T-helper 1 cell treated with Interleukin-12 subunit alpha and Interleukin-12 subunit beta and Interleukin-4 antibody, amounts not matched to agents 30 μg/mL and 1 μg/mL, for 36 hours (primary cell): ENCODE results near the gene LACRT.

Source experiments
- H3K27ac Mint-ChIP-seq: one replicate; pipeline ENCODE4 v1.8.0; 2021; ENCODE audit warnings: mild to moderate bottlenecking, mixed read lengths
- H3K27me3 Mint-ChIP-seq: one replicate; pipeline ENCODE4 v1.8.0; 2021; ENCODE audit warnings: low read depth, mixed read lengths
- H3K36me3 Mint-ChIP-seq: one replicate; pipeline ENCODE4 v1.8.0; 2021; ENCODE audit warnings: low read depth, mixed read lengths
- H3K4me1 Mint-ChIP-seq: one replicate; pipeline ENCODE4 v1.8.0; 2021; ENCODE audit warnings: low read depth, mixed read lengths
- H3K4me3 Mint-ChIP-seq: one replicate; pipeline ENCODE4 v1.8.0; 2021; ENCODE audit warnings: mild to moderate bottlenecking, moderate library complexity, mixed read lengths
- H3K9me3 Mint-ChIP-seq: one replicate; pipeline ENCODE4 v1.8.0; 2021; ENCODE audit warnings: mixed read lengths

The LACRT gene

GRCh38 chr12:54624315-54625279 is 10.1 kb downstream of the LACRT start:
- H3K4me3 Mint-ChIP-seq, result no peak overlapping the region
- no peaks in the 10 kb centered on the region for H3K4me1 Mint-ChIP-seq
- peaks cover 2% of the 10 kb centered on the region for H3K36me3 Mint-ChIP-seq
- peaks cover 47% of the 10 kb centered on the region for H3K27me3 Mint-ChIP-seq
- peaks cover 18% of the 10 kb centered on the region for H3K9me3 Mint-ChIP-seq
- no peak overlapping the region for H3K27ac Mint-ChIP-seq

- Mint-ChIP-seq H3K27me3 (peaks cover 57% of the 10 kb centered on the region), H3K9me3 (peaks cover 12% of the 10 kb centered on the region), H3K36me3 (peaks cover 2% of the 10 kb centered on the region), H3K4me1 (no peaks in the 10 kb centered on the region), H3K27ac (no peak overlapping the region), H3K4me3 (no peak overlapping the region)
Measured at GRCh38 chr12:54622463-54623183, 12.1 kb downstream of the LACRT start.

GRCh38 chr12:54616933-54617680 is 17.6 kb downstream of the LACRT start:
- no peak overlapping the region for H3K27ac Mint-ChIP-seq
- H3K9me3 Mint-ChIP-seq, result no peaks in the 10 kb centered on the region
- H3K27me3 Mint-ChIP-seq, result peaks cover 40% of the 10 kb centered on the region
- H3K4me3 Mint-ChIP-seq, result no peak overlapping the region
- no peaks in the 10 kb centered on the region for H3K4me1 Mint-ChIP-seq
- no peaks in the 10 kb centered on the region for H3K36me3 Mint-ChIP-seq

- no peak overlapping the region for H3K4me3 Mint-ChIP-seq
- H3K9me3 Mint-ChIP-seq, result no peaks in the 10 kb centered on the region
- no peaks in the 10 kb centered on the region for H3K4me1 Mint-ChIP-seq
- peaks cover 24% of the 10 kb centered on the region for H3K27me3 Mint-ChIP-seq
- H3K36me3 Mint-ChIP-seq, result no peaks in the 10 kb centered on the region
- H3K27ac Mint-ChIP-seq, result no peak overlapping the region
Measured at GRCh38 chr12:54612225-54612750, 22.4 kb downstream of the LACRT start.

GRCh38 chr12:54611715-54612149 is 23.0 kb downstream of the LACRT start:
- Mint-ChIP-seq H3K4me3 (no peak overlapping the region), H3K27ac (no peak overlapping the region), H3K27me3 (peaks cover 21% of the 10 kb centered on the region), H3K9me3 (no peaks in the 10 kb centered on the region), H3K36me3 (no peaks in the 10 kb centered on the region), H3K4me1 (no peaks in the 10 kb centered on the region)

GRCh38 chr12:54608769-54609168 is 25.9 kb downstream of the LACRT start:
- H3K9me3 Mint-ChIP-seq, result no peaks in the 10 kb centered on the region
- H3K4me1 Mint-ChIP-seq, result no peaks in the 10 kb centered on the region
- peaks cover 12% of the 10 kb centered on the region for H3K27me3 Mint-ChIP-seq
- H3K36me3 Mint-ChIP-seq, result no peaks in the 10 kb centered on the region
- H3K27ac Mint-ChIP-seq, result no peak overlapping the region
- H3K4me3 Mint-ChIP-seq, result no peak overlapping the region

- H3K27ac Mint-ChIP-seq, result no peak overlapping the region
Measured at GRCh38 chr12:54608156-54608555, 26.5 kb downstream of the LACRT start.

GRCh38 chr12:54606556-54606955 is 28.1 kb downstream of the LACRT start:
- Mint-ChIP-seq H3K27ac (no peak overlapping the region), H3K4me3 (no peak overlapping the region), H3K27me3 (peaks cover 12% of the 10 kb centered on the region), H3K9me3 (no peaks in the 10 kb centered on the region), H3K36me3 (no peaks in the 10 kb centered on the region), H3K4me1 (peaks cover 5% of the 10 kb centered on the region)

More at GRCh38 chr12:54608156-54608555, 26.5 kb downstream of the LACRT start:
- Mint-ChIP-seq H3K9me3 (no peaks in the 10 kb centered on the region), H3K4me3 (no peak overlapping the region), H3K27me3 (peaks cover 12% of the 10 kb centered on the region), H3K36me3 (no peaks in the 10 kb centered on the region), H3K4me1 (peaks cover 2% of the 10 kb centered on the region)

- Mint-ChIP-seq H3K4me1 (peaks cover 5% of the 10 kb centered on the region), H3K27ac (no peak overlapping the region), H3K4me3 (no peak overlapping the region), H3K9me3 (no peaks in the 10 kb centered on the region), H3K27me3 (peaks cover 18% of the 10 kb centered on the region), H3K36me3 (no peaks in the 10 kb centered on the region)
Measured at GRCh38 chr12:54605138-54605970, 29.3 kb downstream of the LACRT start.

GRCh38 chr12:54604436-54604835 is 30.3 kb downstream of the LACRT start:
- H3K4me3 Mint-ChIP-seq, result no peak overlapping the region

GRCh38 chr12:54603872-54604271 is 30.8 kb downstream of the LACRT start:
- Mint-ChIP-seq H3K4me1 (peaks cover 5% of the 10 kb centered on the region), H3K4me3 (no peak overlapping the region), H3K36me3 (no peaks in the 10 kb centered on the region), H3K9me3 (no peaks in the 10 kb centered on the region), H3K27me3 (peaks cover 30% of the 10 kb centered on the region), H3K27ac (no peak overlapping the region)

More at GRCh38 chr12:54604436-54604835, 30.3 kb downstream of the LACRT start:
- peaks cover 5% of the 10 kb centered on the region for H3K4me1 Mint-ChIP-seq
- no peaks in the 10 kb centered on the region for H3K36me3 Mint-ChIP-seq
- H3K27me3 Mint-ChIP-seq, result peaks cover 24% of the 10 kb centered on the region
- H3K9me3 Mint-ChIP-seq, result no peaks in the 10 kb centered on the region
- no peak overlapping the region for H3K27ac Mint-ChIP-seq

- no peaks in the 10 kb centered on the region for H3K36me3 Mint-ChIP-seq
- H3K4me3 Mint-ChIP-seq, result no peak overlapping the region
- no peaks in the 10 kb centered on the region for H3K9me3 Mint-ChIP-seq
- peaks cover 5% of the 10 kb centered on the region for H3K4me1 Mint-ChIP-seq
- peaks cover 29% of the 10 kb centered on the region for H3K27me3 Mint-ChIP-seq
- no peak overlapping the region for H3K27ac Mint-ChIP-seq
Measured at GRCh38 chr12:54603173-54603814, 31.4 kb downstream of the LACRT start.

GRCh38 chr12:54602661-54603060 is 32.0 kb downstream of the LACRT start:
- Mint-ChIP-seq H3K36me3 (no peaks in the 10 kb centered on the region), H3K9me3 (no peaks in the 10 kb centered on the region), H3K27me3 (peaks cover 27% of the 10 kb centered on the region), H3K27ac (no peak overlapping the region), H3K4me3 (no peak overlapping the region), H3K4me1 (peaks cover 5% of the 10 kb centered on the region)
